DLD1 (cell line): ENCODE measurements around the gene PLXNA1.

Experiments used
- in situ Hi-C: cut with HindIII; loops from 2 replicates; pipeline ENCODE4 v1.10.0; 2017; ENCODE audit warnings: low sequenced_read_pairs

PLXNA1 gene

GRCh38 chr3:126982471-126983175 lies at the start of gene PLXNA1:
Gene PLXNA1, plus strand, starts transcription at chr3:126983115. Its CDS starts 5,479 bp downstream, at chr3:126988594.
- in situ Hi-C loops: no loop called here

GRCh38 chr3:126934031-126934531 lies 48.8 kb upstream of the PLXNA1 start:
- in situ Hi-C loops: no loop called here

GRCh38 chr3:126934991-126935390 lies 47.9 kb upstream of the PLXNA1 start:
- in situ Hi-C loops: no loop called here

- in situ Hi-C loops: no loop called here
Observed at GRCh38 chr3:126935756-126936509, 47.0 kb upstream of the PLXNA1 start.

GRCh38 chr3:126936853-126937425 lies 46.0 kb upstream of the PLXNA1 start:
- in situ Hi-C loops: no loop called here

- in situ Hi-C loops: no loop called here
Observed at GRCh38 chr3:126937533-126937932, 45.4 kb upstream of the PLXNA1 start.

GRCh38 chr3:126937973-126938372 lies 44.9 kb upstream of the PLXNA1 start:
- in situ Hi-C loops: no loop called here

- in situ Hi-C loops: no loop called here
Observed at GRCh38 chr3:126938520-126939337, 44.2 kb upstream of the PLXNA1 start.

GRCh38 chr3:126939338-126939718 lies 43.6 kb upstream of the PLXNA1 start:
- in situ Hi-C loops: no loop called here

GRCh38 chr3:126939733-126940132 lies 43.2 kb upstream of the PLXNA1 start:
- in situ Hi-C loops: no loop called here

- in situ Hi-C loops: no loop called here
Observed at GRCh38 chr3:126941721-126942270, 41.1 kb upstream of the PLXNA1 start.

GRCh38 chr3:126944089-126944965 lies 38.6 kb upstream of the PLXNA1 start:
- in situ Hi-C loops: no loop called here

- in situ Hi-C loops: no loop called here
Observed at GRCh38 chr3:126945171-126945721, 37.7 kb upstream of the PLXNA1 start.

GRCh38 chr3:126945891-126946290 lies 37.0 kb upstream of the PLXNA1 start:
- in situ Hi-C loops: no loop called here

GRCh38 chr3:126946405-126946804 lies 36.5 kb upstream of the PLXNA1 start:
- in situ Hi-C loops: no loop called here

GRCh38 chr3:126947429-126947828 lies 35.5 kb upstream of the PLXNA1 start:
- in situ Hi-C loops: no loop called here

- in situ Hi-C loops: no loop called here
Observed at GRCh38 chr3:126948980-126949535, 33.9 kb upstream of the PLXNA1 start.

GRCh38 chr3:126951561-126951960 lies 31.4 kb upstream of the PLXNA1 start:
- in situ Hi-C loops: no loop called here
